Effector CD4-positive, alpha-beta T cell (primary cell): ENCODE data around the gene BUD13.

Experiments
- DNase-seq: peaks from one replicate; pipeline ENCODE4 v3.0.0-alpha.2; 2020

The BUD13 gene

GRCh38 chr11:116715383-116715782, 57.4 kb downstream of the BUD13 start:
- no peak for DNase-seq

DNA sequence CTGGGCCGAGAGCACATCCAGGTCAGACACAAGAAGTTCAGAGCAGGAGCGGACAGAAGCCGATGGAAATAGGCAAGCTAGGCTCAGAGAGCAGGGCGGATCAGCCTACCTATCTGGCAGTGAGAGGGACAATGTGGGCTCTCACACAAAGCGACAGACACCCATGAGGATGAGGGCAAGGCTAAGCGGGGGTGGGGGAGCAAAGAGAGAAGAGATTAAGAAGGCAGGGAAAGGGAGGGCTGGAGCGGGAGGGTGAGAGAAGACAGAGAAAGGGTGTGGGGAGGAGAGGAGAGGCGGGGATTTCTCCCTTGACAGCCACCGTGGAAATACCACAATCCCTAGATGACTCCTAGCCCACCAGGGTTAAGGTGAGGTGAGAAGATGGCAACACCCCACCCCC, 57.9 kb downstream of the BUD13 start:
- no peak for DNase-seq

DNA sequence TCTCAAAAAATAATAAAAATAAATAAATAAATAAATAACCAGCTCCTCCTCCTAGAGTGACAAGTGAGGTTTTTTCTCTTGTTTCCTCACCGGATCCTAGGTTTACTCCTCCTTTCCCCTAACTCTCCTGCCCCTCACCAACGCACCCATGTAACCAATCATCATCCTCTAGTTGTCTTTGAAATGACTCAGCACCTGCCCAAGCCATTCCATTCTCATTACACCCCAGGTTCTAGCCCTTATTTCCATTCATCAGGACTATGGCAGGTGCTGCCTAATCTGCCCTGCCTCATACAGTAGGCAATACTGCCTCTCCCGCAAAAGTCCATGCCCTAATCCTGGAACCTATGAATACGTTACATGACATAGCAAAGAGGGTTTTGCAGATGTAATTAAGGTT, 60.4 kb downstream of the BUD13 start:
- DNase-seq = no peak

- no peak for DNase-seq
These were observed 62.0 kb downstream of the BUD13 start for GRCh38 chr11:116710762-116711161.

DNA sequence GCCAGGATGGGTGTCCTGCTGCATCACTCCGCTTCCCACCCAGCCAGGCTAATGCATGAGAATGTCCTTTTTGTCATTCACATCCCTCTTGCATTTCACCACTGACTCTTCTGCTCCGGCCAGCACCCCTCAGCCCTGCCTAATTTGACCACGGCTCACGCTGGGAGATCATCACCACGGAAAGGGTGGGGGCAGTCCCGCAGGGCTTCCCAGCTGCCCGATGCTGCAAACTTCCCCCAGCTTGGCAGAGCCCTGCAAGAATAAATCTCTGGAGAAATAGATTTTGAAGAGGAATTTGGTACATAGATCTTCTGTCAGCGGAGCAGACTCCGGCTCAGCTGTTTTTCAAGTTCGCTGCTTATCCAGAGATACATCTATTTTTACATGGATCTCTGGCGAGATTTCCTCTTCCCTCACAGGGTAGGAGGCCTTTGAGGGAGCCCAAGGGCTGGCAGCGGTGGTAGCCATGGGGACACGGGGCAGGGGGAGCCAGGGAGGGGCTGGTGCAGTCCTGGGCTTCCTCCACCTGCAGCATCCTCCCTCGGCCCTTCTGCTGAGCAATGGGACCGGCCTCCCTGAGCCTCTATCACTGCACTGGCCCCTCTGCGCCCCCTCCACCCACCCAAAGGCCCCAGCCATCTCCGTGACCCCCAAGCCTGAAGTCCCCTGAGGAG, 62.6 kb downstream of the BUD13 start:
- no peak for DNase-seq

DNA sequence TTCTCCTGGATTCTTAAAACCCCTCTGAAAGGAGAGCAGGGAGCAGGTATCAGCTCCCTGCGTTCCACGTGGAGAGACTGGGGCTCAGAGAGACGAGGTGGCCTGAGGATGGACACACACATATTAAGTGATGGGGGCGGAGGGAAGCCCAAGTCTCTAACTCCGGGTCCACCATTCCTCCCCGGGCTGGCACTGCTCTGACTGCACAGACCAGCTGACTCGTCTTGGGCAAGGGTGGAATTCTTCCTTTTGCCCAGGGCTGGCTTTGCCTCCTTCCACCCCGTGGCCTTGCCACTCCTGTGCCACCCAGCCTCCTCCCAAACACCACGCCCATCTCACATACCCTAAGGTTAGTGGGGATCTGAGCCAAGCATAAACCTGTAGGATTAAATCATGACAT, 65.0 kb downstream of the BUD13 start:
- no peak for DNase-seq

DNA sequence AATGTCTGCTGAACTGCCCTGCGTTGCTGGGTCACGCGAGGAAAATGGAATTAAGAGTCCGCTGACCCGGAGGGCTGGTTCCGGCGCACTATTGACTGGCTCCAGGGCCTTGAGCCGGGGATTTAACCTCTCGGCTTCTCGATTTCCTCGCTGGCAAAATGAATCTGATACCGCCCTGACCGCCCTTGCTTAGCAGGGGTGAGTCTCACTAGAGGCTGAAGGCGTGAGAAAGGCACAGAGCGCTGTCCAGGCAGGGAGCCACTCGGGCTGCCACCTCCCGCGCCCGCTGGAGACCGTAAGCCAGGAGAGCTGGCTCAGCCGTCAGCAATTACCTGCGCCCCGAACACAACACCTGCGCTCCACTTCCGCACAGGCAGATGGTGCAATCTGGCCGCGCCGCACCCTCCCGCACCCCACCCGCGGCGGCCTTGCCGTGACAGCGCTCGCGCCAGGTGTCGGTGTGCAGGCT, 65.6 kb downstream of the BUD13 start:
- no peak for DNase-seq

DNA sequence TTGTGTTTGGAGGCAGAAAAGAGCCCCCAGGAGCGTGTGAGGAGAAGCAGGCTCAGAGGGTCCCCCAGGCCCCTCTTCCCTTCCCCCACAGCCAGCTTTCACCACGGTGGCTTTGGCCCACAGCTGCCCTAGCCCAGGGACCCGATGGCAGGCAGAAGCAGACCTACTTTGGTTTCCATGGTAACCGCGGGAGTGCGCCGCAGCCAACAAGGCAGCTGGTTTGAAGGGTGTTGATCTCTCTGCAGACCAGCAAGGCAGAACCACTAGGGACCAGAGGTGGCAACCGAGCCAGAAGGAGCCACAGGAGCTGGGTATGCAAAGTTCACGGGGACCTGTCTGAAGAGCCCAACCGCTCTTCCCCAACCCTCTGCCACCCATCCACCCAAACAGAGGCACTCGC, 69.4 kb downstream of the BUD13 start:
- no peak for DNase-seq

DNA sequence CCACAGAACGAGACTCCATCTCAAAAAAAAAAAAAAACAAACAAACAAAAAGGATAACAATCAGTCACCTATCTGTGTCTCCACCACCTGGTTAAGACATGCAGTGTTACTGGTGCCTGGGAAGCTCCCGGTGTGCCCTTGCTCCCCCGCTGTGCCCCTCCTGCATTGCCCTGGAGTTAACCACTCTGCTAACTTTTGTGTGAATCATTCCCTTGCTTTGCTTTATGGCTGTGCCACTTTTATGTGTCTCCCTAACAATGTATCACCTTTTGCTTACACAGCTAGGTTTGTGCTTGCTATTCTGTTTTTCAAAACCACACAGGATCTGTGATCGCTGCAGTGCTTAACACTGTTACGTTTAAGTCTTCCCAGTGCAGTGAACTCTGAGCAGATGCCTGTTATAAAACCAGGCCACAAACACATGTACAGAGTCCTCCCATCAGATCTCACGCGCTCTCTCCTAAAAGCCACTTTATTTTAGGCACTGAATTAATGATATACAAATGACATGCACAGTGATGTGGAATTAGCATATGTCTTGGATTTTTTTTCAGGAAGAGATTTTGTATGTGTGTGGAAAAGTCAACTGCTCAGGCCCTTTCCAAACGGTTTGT, 69.9 kb downstream of the BUD13 start:
- no peak for DNase-seq

GRCh38 chr11:116701876-116702275, 70.9 kb downstream of the BUD13 start:
- no peak for DNase-seq

DNA sequence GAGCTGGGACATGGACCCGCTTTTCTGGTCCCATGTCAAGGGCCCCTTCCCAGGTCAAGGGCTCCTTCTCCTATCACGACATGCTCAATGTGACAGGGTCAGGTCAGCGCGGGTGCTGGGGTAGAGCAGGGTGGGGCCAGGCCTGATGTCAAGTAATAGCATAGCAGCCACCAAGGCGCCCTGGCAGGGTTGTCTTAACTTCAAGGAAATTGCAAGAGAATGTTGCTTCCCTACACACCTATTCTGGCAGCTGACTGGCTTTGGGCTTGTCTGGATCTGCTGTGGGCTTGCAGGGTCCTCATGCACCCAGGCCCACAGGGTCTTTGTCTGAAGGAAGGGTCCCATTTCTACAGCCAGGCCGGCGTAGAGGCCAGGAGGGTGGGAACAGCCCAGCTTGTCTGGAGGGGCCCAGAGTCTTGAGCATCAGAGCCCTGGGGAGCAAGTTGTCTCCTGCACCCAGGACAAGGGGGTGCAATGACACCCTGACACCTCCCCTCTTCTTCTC, 71.4 kb downstream of the BUD13 start:
- DNase-seq = no peak

DNA sequence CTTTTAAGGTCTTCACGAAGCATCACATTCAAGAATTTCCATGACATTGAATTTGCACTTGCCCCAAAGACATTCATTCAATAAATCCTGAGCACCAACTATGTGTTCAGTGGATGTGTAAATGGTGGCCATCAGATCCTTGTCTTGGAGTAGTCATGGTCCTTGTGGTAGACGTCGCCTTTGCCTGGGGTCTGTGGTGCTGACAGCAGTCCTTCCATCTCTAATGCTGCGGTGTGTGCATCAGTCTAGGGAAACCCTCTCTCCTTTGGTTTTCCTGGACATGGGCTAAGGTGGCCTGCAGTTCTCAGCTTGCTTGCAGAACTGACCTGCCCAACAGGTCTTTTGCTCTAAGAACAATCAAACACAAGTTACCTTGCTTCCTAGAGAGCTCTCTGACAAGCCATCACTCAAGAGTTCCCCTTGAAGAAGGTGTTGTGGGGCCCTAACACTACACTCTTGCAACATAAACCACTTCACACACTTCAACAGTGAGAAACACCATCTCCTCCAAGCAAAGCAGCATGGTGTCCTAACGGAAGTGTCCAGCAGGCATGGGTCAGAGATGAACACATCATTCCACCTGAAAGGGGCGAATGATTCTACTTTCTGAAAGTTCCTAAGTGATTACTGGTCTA, 72.1 kb downstream of the BUD13 start:
- no peak for DNase-seq
